HG02610 (cell line): ENCODE data around the gene FSTL4.

Source experiments
- ATAC-seq: cut with Tn5 transposase; IDR thresholded peaks from one replicate; pipeline ENCODE4 v1.9.1; 2021; ENCODE audit warnings: mild to moderate bottlenecking, moderate library complexity; ENCODE audit not compliant: unreplicated experiment

Gene FSTL4

DNA sequence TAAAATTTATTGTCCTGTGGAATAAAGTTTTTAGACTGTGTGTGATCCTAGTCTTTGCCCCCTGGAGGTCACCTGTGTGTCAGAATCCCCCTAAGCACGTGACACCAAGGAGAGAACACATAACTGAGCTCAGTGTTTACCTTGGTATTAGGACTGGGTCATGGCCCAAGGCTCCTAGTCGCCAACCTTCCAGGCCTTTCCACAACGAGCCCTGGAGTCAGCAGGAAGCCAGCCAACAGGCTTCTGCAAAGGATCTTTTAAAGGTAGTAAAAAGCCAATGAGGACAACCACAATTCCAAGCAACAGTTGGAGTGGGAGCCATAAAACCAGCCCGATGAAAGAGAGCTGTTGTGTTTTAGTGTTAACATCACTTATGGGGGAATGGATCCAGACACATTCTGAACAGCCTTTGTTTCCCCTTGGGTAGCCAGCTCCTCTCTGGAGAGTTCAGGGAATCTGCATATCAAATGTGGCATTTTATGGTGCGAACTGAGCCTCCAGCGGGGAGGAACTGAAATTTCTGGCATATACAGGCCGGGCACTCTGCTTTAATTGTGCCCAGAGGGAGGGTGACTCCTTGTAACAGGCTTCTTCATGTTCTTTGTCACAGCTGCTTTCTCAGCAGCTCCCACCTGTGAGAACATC is 239.9 kb downstream of the FSTL4 start:
- ATAC-seq, result no peak

DNA sequence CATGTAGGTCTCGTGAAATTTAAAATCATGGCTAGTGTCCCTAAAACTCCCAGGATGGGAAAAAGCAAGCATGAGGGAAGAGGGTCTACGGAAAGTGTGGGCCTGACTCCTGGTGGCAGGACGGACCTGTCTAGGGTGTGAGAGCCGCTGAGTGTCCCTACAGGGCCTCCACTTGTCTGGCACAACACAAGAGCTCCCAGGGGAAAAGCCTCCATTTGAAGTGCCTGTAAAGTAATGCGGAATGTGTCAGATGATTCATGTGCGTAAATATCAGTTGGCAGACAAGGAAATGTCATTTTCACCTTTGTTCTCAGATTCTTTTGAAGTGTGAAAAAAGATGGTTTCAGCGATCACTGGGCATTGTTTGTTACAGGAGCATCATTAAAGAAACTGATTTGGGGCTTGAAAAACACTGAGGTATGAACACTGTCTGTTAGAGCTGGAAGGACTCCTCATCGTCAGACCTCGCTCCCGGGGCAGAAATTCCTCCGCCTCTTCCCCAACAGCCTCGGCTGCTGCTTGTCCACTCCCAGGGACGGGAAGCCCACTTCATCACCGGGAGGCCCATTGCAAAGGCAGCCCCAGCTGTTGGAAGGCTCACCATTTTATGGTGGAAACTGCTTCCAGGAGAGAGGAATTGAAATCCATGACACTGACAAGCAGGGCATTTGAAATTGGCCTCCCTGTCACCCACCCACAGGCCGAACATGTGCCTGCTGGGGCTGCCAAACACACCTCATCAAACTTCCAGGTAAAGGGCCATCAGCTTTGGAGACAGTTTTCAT is 240.8 kb downstream of the FSTL4 start:
- ATAC-seq, result no peak

- ATAC-seq, result no peak
These were observed 241.4 kb downstream of the FSTL4 start for GRCh38 chr5:133370904-133371303.

DNA sequence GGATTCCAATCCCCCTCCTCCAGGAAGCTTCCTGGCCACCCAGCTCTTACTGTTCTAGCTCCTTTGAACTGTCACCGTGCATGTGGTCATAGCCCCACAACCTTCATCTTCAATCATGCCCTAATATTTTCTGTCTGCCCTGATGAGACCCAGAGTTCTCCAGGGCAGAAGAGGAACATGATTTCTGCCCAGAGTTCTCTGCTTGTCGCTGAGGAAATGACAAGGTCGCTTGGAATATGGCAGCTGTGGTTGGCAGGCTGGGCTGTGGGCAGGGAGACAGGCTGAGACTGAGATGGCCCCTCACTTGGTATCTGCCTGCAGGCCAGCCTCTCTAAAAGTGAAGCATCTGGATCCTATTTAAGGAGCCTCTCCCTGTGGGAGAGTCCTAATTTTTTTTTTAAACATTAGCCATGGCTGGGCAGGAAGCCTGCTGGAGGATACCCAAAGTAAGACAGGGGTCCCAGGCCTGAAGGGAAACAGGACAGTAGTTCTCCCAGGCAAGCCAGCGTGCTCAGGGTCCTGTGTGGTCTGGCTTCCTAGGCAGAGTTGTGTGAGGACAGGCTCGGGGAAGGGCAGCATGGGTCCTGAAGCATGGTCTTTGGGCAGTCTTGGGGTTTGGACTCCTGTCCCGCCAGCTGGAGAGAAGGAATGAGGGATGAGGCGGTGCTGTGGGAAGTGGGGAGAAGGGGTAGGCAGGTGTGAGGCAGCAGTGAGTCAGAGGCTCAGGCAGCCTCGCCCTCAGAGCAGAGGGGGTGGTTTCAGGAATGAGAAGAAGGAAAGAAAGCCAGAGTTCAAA is 242.1 kb downstream of the FSTL4 start:
- ATAC-seq, result no peak

GRCh38 chr5:133368916-133369783 is 243.2 kb downstream of the FSTL4 start:
- ATAC-seq, result no peak

GRCh38 chr5:133367984-133368383 is 244.4 kb downstream of the FSTL4 start:
- no peak for ATAC-seq

GRCh38 chr5:133367071-133367786 is 245.1 kb downstream of the FSTL4 start:
- no peak for ATAC-seq

DNA sequence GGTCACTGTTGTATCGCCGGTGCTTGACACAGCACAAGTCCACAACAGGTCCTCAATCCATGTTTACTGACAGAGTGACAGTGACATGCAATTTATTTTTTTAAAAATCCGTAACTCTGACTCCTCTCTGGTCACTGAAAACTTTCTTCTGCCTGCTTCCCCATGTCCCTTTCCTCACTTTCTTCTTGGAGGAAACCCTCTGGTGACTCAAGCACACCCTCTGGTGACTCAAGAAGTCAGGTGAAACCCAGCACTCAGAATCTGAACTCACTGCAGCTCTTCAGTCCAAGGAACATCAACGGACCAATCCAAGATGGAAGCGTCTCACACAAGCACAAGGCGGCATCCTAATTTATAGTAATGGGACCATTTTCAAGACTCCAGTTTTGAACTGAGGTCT is 245.9 kb downstream of the FSTL4 start:
- ATAC-seq, result no peak

GRCh38 chr5:133365738-133366137 is 246.6 kb downstream of the FSTL4 start:
- no peak for ATAC-seq

- ATAC-seq, result no peak
These were observed 247.2 kb downstream of the FSTL4 start for GRCh38 chr5:133364936-133365707.

DNA sequence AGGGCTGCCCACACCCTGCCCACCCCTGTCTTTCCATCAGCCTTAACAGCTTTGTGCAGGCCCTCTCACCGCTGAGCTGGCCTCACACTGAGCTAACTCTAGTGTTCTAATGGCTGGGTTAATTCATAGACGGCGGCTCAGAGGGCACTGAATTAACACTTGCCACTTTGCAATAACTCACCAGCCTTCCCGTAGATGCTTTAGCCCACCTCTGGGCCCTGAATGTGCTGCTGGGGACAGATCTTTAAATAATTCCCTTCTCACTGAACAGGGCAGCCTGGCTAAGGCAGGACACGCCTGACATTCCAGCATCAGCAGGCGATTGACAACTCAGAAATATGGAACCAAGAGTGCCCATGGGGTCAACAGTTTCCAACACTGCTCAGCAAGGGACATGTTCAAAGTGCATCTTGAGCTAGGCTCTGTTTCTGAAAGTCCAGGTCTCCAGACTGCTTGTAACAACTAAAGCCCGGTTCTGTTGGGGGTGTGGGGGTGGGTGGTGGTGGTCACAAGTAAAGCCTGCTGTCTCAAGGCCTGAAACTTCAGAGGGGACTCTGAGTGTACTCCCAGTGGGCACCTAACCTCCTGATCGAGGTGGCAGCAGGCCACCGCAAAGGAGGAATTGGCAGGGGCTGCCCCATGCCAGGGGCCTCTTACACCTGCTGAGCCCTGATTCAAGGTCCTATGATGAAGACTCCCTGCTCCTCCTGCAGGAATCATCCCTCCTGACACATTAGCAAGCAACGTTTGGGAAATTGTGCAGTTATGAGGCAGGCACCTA is 248.3 kb downstream of the FSTL4 start:
- ATAC-seq, result no peak

- ATAC-seq, result no peak
These were observed 249.9 kb downstream of the FSTL4 start for GRCh38 chr5:133362438-133362837.

GRCh38 chr5:133361922-133362321 is 250.4 kb downstream of the FSTL4 start:
- no peak for ATAC-seq

DNA sequence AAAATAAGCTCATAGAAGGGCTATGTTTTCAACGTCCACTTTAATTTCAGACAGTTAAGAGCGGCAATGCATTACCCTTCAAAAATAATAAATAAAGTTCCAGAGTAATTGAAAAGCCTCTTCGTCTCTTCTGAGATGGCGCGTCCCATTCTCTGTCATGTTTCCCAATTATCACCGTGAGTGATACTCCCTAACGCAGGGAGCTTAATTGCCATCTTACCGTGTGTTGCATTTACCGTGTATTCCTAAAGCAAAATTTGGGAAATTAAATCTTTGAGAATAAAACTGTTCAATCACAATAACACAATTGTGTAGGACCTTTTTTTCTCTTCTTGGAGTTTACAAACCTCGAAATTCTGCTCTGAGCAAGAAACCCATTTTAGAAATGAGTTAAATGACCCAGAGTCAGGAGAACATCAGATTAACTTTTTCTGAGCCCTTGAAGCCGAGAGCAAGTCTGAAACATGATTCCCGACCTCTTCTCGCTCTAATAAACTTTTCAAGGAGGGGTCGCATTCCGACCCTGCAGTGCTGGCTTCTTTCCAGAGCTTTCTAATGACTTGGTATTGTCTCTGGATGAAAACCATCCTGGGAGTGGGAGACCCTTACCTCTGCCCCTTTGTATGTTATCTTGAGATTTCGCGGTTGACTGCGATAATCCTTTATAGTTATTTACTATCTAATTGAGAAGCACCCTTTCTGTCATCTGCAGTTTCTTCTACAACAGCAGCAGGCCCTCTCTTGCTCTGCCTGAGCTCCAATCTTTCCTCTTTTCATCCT is 251.5 kb downstream of the FSTL4 start:
- ATAC-seq, result no peak

GRCh38 chr5:133359861-133360260 is 252.5 kb downstream of the FSTL4 start:
- ATAC-seq, result no peak

DNA sequence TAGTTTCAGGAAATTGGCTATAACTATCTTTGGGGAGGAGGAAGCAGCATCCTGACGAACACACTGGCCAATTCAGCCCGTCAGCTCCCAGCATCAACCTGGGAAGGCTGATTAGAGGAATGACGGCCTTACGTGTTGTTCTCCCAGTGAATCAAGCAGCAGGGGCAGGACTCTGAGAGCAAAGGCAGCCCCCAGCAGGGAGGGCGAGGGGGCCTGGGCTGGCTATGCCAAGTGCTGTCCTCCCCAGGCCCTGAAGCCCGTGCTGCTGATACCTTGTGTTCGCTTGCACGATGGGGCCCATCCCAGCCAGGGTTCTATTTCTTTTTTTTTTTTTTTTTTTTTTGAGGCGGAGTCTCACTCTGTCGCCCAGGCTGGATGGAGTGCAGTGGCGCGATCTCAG is 254.1 kb downstream of the FSTL4 start:
- no peak for ATAC-seq

GRCh38 chr5:133357758-133358157 is 254.6 kb downstream of the FSTL4 start:
- no peak for ATAC-seq

GRCh38 chr5:133356984-133357421 is 255.3 kb downstream of the FSTL4 start:
- ATAC-seq, result no peak
